ENCODE measurements around the gene ITPK1.

DNA sequence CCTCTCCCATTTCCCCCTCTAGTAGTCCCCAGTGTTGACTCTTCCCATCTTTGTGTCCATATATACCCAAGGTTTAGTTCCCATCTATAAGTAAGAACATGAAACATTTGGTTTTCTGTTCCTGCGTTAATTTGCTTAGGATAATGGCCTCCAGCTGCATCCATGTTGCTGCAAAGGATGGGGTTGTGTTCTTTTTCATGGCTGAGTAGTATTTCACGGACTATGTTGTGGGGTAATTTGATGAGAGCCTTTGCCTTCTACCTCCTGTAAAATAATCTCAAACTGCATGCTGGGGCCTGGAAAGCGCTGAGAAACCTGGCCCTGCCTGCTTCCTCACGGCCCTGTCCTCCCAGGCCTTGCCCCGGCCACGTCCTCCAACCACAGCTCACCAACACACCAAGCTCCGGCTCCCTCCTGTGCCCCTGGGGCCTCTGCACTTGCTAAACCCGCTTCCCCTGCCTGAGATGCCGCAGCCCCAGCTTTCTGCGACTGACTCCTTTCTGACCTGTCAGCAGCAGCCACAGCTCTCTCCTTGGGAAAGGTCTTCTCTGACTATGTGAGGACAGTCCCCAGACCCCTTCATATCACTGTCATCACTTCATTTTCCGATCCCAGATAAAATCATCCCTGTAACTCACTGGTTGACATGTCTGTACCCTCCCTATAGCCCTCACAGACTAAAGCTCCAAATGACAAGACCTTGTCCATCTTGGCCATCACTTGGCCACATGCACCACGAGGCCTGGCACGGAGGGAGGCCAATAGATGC is 19.8 kb downstream of the ITPK1 start:
- TF ChIP-seq, protein P1, sequence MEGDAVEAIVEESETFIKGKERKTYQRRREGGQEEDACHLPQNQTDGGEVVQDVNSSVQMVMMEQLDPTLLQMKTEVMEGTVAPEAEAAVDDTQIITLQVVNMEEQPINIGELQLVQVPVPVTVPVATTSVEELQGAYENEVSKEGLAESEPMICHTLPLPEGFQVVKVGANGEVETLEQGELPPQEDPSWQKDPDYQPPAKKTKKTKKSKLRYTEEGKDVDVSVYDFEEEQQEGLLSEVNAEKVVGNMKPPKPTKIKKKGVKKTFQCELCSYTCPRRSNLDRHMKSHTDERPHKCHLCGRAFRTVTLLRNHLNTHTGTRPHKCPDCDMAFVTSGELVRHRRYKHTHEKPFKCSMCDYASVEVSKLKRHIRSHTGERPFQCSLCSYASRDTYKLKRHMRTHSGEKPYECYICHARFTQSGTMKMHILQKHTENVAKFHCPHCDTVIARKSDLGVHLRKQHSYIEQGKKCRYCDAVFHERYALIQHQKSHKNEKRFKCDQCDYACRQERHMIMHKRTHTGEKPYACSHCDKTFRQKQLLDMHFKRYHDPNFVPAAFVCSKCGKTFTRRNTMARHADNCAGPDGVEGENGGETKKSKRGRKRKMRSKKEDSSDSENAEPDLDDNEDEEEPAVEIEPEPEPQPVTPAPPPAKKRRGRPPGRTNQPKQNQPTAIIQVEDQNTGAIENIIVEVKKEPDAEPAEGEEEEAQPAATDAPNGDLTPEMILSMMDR (IDR thresholded peaks at IDR 0.05; ENCODE audit: extremely low read depth in 1 of 2, insufficient read depth in 1 of 2, low read depth in 1 of 2, low read length in 2 of 2): no peak
- TF ChIP-seq, protein P2, sequence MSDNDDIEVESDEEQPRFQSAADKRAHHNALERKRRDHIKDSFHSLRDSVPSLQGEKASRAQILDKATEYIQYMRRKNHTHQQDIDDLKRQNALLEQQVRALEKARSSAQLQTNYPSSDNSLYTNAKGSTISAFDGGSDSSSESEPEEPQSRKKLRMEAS (IDR thresholded peaks at IDR 0.05; ENCODE audit: insufficient read depth, insufficient read length): no peak
- TF ChIP-seq EZH2 (IDR thresholded peaks at IDR 0.05; ENCODE audit: borderline replicate concordance, low read depth, low read length, severe bottlenecking): no peak
